A549 treated with Mapracorat at 1 μM for 4 hours (cell line): ENCODE results near the gene CAPZA2. TPM values are rescaled to one million over a fixed set of nuclear protein-coding genes. Genes with fewer than 3 reads are reported as not detected.

ENCODE experiments used
- total RNA-seq: library from RNA; stranded (reverse); fragments of 200-300 nt; extraction: Qiagen RNA extraction; gene quantifications from 5 replicates; pipeline ENCODE4 v1.2.3, GENCODE V29; 2022

Gene CAPZA2
- total RNA-seq, result 107 to 176 TPM (median 130 TPM) in 5 replicates

GRCh38 chr7:116862234-116862950 lies at the start of gene CAPZA2:
Gene CAPZA2 (plus strand): TSS chr7:116862587. CDS start chr7:116862612, 25 bp downstream.

GRCh38 chr7:116953372-116953905 lies 91.1 kb downstream of the CAPZA2 start, which contains the start of gene ST7:
Gene ST7 (plus strand): TSS chr7:116953501. CDS start chr7:116953541, 40 bp downstream.

Other genes starting within 250 kb of the CAPZA2 start
- 60.7 to 85.2 TPM (median 75.3 TPM) in 5 replicates for gene MET, start 190.4 kb upstream of the CAPZA2 start, total RNA-seq
- gene ST7, start 90.9 kb downstream of the CAPZA2 start, total RNA-seq, result 22.2 to 27.6 TPM (median 22.7 TPM) in 5 replicates